Epidermal melanocyte (primary cell): ENCODE results near the gene TMEM183A.

Experiments
- DNase-seq: peaks from one replicate; pipeline ENCODE4 v3.0.0; 2011; ENCODE audit warnings: low spot score; ENCODE audit not compliant: insufficient read length

Gene TMEM183A

DNA sequence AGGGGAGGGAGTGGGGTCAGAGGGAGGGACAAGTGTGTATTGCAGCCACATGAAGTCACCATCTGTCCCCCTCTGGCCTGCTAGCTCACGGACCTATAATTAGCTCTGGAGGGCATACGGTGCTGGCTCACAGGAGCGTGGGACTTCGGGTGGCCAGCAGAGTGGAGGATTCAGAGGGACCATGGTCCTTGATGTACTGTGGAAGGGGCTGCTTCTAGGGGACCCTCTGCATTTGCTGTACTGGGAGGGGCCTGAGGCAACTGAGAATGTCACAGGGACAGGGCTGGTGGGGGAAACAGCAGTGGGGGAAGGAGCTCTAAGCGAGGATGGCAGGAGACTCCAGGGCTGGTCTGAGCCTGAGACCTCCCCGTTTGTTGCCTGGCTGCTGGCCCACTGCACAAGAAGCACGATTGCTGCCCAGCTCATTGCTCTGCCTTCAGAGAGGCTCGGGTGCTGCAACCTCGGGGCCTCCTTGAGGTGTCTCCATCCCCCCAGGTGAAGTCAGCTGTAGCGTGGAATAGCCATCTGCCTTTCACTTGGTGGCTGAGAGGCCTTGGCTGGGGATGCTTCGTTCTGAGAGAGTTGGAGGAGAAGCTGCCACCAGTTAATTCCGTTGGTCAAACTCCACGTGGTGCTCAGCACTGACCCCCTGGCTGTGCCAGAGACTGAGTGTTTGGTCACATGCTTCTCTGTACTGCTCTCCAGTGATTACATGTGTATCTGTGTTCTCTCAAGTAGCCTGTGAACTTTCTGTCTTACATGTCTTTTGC lies 21.8 kb downstream of the TMEM183A start:
- no peak for DNase-seq

DNA sequence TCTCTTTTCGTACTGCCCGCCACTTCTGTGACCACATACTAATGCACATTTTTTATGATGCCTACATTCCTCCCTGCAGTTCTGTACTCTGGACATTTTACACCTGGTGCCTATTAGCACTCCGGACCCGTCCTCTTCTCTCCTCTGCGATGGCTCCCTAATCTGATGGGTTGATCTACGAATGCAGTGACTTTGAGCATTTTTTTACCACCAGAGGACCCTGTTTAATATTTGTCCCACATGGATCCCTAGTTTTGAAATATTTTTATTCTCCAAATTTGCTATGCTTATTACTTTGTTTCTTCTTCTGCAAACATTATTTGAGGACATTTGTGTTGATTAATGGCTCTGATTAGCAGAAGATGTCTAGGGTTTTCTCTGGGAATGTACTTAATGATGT lies 24.3 kb downstream of the TMEM183A start:
- DNase-seq: no peak

DNA sequence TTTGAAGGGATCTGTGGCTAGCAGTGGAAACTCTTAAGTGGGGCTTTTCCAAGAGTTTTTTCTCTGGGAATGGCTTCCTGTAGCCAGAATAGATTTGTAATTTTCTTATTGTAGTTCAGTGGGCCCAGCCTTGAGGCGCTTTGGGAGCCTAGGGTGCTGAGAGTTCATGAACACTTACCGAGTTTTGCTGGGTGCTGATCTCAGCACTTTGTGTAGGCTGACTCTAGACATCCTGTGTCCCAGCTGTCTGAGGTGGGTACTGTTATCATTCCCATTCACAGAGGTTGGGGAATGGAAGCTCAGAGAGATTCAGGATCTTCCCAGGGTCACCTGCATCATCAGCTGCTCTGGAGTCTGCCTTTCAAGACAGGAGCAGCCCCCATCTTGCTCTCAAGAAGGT lies 26.1 kb downstream of the TMEM183A start:
- DNase-seq: no peak

DNA sequence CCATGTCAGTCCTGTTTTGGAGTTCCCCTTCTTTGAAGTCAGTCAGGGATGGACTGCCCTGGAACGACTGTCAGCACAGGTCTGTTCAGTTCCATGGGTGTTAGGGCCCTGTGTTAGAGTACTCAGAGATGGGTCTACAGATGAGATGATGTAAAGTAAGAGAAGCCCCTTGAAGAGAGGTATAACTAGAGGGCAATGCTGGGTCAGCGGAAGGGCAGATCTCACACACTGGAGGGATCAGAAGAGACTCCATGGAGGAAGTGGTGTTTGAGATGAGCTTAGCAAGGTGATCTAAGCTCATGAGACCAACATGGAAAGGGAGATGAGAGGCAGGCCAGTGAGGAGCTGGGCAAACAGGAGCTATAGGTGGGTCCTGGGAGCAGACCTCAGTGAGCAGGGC lies 26.7 kb downstream of the TMEM183A start:
- no peak for DNase-seq

DNA sequence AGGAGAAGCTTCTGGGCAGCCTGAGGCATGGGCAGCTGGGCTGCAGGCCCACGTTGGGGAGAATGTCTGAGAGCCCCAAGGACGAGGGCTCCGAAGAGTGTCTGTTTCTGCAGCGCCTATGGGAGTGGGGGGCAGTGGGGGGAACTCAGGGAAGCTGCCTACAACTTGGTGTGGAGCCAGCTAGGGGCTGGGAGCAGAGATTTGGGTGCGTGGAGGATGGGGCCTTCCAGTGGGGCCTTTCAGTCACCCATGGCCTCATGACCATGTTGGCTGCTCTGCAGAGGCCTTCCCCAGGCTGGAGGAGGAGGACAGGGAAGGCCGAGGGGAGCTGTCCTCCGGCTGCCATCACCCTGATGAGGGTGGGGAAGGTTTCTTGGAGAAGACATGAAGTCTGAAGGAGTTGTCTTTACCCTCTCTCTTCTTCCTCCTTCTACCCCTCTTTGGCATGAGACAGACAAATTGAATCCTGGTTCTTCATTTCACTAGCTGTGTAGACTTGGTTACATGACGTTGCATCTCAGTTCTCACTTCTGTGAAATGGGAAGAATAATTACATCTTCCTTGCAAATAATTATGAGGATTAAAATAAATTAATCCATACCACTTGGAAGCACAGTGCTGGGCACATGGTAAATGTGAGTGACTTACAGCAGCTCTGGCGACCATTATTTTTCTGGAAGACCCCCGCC lies 27.4 kb downstream of the TMEM183A start:
- no peak for DNase-seq

DNA sequence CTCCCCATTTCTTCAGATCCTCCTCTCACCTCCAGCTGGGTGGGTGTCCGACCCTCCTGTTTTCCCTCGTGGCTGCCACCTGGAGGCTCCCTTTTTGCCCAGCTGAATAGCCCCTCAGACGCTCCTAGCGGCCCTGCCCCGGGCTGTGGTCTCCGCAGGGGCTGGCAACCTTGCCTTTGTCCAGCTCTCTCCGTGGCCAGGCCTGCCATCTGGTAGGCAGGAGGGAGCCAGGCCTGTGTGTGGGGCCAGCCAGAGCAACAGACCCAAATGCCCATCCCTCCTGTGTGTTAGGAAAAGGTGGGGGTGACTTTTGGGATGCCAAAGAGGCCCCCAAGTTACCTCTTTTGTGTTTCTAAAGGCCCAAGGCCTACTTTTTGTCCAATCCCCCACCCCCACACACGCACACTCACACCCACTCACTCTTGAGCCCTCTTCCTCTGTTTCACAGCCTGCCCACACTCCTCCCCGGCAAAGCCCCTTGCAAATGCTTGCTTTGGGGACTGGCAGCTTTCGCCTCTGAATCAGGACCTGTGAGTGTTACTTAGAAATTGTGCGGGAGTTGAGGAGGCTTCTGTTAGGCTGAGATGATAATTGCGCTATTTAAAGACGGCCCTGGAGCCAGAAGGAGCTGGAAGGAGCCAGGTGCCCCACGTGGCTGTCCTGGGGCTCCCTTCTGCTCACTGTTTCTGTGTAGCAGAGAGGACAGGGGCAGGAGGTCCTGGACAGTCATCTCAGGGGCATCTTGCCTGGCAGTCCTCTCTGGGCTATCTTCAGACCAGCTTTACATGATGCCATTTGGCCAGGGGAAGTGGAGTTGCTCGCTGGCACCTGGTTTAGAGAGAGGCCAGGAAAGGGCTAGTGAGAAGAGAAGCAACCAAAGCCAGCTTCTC lies 28.2 kb downstream of the TMEM183A start:
- DNase-seq: no peak

DNA sequence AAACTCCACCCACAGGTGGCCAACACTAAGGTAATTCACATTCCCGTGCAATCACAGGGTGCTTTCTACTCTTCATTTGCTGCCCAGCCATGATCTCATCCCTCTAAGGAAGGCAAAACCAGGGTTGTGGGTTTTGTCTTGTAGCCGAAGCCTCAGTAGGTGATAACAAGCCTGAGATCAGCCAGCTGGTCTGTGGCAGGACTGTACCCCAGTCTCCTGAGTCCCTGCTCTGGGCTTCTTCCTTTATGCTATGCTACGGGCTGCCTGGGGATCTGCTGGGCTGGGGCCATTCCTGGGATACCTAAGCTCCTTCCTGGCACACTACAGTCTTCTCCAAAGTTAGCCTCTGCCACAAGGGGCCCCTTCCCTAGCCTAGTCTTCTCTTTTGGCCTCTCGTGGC lies 29.0 kb downstream of the TMEM183A start:
- DNase-seq: no peak

DNA sequence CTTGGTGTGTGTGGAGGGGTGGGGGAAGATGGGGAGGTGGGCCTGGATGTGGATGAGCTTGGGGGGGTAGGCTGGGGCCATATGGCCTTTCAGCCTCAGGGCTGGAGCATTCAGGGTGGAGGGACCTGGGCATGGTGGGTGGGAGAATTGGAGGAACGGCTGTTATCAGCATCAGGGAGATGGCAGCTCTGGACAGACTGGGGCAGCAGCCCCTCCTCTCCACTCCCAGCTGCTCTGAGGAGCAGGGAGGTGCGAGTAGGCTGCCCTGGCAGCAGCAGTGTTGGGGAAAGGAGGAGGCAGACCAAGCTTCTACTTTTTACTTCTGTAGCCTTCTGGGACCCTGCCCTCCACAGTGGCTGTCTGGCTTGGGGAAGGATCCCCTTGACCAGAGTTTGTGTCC lies 29.4 kb downstream of the TMEM183A start:
- DNase-seq: no peak

DNA sequence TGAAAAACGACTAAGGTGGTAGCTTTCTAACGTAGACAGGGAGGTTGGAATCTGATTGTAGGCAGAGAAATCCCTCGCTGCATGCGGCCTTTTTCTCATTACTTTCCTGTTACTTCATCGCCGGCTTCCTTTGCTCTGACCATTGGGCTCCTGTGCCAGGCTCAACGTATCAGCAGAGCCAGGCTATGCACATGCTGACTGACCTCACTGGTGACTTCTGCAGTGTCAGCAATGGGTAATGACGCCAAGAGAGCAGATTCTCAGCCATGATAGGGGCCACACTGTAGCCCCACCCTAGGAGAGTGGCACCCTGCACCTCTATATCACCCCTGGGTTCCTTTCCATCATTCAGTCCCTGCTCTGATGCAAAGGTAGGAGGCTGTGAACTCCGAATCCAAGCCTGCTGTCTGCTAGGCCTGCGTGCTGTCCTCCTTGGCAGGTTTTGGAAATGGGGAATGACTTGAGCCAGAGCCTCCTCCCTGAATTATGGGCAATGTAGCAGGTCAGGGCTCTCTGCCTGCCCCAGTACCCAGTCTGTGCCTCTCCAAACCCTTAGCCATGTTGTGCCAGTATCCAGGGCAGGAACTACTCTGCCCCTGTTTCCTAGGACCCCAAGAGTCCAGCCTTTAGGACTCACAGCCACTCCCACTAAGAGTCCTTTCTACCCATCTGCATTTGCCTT lies 30.5 kb downstream of the TMEM183A start:
- DNase-seq: no peak

DNA sequence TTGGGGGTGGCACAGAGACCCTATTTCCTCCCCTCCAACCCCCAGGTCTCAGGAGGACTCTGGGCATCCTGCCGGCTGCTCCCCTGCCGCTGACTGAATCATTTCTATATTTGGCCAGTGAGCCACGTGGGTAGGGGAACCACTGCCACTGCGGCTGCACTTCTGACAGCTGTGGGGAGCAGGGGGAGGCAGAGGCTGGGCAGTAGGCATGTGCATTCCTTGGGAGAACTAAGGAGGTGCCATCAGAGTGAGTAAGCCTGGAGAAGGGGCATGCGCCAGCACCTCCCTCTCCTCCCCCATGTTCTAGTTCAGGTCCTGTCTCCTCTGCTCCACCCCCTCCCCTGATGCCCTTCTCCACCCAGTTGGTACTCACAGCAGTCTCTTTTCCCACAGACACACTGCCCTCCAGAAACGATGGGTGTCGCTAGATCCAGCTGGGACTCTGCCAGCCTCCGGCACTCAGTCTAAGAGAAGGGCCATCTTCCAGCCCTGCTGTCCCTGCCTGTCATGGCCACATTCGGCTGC lies 31.1 kb downstream of the TMEM183A start:
- no peak for DNase-seq

DNA sequence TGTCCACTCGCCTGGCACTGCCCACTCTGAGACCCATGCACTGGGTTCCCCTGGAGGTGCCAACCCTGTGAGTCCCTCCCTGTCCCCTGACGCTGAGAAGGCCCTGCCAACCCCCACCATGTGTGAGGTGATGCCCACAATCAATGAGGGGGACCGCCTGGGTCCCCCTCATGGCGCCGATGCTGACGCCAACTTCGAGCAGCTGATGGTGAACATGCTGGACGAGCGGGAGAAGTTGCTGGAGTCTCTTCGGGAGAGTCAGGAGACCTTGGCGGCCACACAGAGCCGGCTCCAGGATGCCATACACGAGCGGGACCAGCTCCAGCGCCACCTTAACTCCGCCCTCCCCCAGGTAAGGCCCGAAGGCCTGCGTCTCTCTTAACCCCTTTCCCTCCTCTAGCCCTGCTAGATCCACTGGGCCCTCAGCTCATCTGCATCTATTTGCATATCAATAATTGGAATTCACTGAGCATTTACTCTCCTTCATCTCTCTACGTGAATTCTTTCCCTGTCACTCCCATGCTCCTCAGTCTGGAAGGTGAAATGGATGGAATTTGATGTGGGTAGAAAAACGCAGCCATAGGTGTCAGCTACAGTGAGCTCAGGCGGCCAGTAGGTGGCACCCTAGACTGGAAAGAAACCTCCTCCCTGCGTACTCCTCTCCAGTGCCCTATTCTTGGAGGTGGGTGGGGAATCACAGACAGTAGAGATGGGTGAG lies 31.9 kb downstream of the TMEM183A start:
- peak; percentile 81 for DNase-seq

DNA sequence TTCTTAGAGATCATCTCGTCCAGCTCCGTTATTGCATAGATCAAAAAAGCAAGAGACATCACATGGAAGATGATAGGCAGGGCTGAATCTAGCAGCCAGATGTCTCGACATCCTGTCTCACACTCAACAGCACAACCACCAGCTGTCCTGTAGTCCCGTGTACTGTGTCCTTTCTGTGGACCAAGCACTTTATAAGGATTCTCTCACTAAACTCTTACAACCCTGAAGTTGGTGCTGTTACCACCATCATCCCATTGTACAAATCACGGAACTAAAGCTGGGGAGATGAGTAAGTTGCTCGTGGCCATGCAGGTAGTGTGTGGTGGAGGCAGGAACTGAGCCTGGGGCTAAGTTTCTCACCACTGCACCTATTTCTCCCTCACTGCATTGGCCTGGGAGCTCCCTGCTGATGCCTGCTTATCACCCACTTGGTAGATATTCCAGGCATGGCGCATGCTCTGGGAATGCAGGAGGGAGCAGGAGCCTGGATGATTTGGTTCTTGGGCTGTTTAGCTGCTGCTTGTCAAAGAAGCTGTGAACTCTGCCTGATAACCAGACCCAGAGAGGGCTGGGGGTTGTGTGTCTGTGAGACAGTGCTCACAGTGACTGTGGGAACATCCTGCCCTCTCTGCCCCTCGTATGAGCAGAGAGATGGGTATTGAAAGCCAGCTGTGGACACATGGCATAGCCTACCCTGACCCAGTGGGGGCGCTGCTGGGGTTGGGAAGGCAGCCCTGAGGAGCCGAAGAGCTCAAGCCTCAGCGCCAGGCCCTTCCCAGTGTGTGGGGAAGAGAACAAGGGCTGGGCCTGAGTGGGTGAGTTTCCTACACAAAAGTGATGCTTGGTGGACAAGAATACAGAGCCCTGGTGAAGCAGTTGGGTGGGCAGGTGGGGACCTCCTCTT lies 32.7 kb downstream of the TMEM183A start:
- no peak for DNase-seq

DNA sequence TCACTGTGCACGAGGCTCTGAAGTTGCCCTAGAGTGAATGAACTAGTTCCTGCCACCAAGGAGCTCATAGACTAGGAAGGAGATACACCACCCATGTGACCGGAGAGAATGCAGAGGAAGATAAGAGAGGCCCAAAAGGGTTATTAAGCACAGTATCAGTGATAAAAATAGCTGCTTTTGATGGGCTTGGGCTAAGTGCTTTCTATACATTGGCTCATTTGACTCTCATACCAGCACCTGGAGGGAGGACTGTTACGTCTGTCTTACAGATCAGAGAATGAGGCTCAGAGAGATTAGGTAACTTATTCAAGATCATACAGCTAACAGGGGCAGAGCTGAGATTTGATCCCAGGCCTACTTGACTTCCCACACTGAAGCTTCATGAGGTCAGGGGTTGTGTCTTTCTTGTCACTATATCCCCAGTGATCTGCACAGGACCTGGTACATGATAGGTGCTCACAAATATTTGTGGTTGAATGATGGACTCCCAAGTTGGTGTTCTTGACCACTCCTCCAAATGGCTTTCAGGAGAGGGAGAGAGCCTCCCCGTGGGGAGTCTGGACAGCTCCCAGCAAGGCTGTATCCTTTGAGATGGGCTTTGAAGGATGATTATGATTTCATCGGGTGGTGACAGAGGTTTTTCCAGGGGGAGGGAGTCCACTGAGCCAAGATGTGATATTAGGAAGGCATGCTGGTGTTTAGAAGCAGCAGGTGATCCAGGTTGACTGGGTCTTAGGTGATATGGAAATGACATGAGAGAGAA lies 33.5 kb downstream of the TMEM183A start:
- no peak for DNase-seq

DNA sequence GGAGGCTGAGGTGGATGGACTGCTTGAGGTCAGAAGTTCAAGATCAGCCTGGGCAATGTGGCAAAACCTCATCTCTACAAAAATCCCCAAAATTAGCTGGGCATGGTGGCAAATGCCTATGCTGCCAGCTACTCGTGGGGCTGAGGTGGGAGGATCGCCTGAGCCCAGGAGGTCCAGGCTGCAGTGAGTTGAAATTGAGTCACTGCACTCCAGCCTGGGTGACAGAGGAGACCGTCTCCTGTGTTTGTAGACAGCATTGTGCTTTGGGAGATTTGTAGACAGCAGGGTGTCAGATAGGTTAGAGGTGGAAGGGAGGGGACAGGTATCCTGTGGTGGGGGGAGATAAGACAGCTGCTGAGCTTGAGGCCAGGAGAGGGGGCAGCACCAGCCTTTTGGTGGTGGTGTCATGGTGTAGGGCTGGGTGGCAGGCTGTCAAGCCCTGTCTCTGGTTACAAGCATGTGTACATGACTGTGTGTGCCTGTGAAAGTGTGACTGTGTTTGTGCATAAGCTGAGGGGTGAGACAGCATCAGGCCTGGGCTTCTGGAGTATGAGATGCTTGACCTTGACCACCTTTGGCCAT lies 34.3 kb downstream of the TMEM183A start:
- no peak for DNase-seq

DNA sequence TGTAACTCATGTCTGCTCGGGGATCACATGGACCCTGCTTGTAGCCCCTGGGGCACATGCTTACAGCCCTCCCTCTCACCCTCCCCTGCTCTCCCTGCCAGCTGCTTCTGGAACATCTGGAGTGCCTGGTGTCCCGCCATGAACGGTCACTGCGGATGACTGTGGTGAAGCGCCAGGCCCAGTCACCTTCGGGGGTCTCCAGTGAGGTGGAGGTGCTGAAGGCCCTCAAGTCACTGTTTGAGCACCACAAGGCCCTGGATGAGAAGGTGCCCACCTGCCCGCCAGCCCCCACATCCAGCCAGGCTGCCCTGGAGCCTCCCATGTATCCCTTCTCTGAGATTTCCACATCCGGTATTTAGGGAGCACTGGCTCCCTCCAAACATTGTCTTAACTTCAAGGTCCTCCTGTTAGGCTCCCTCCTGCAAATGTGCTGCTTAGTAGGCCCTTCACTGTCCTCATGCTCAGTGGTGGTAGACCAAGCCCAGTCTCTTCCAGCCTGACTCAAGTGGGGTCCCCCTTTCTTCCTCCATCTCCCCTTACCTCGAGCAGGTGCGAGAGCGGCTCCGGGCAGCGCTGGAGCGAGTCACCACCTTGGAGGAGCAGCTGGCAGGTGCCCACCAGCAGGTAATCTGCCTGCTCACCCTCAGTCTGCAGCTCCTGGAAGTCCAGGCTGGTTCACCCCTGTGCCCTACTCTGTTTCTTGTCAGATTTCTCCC lies 36.8 kb downstream of the TMEM183A start:
- DNase-seq: no peak

DNA sequence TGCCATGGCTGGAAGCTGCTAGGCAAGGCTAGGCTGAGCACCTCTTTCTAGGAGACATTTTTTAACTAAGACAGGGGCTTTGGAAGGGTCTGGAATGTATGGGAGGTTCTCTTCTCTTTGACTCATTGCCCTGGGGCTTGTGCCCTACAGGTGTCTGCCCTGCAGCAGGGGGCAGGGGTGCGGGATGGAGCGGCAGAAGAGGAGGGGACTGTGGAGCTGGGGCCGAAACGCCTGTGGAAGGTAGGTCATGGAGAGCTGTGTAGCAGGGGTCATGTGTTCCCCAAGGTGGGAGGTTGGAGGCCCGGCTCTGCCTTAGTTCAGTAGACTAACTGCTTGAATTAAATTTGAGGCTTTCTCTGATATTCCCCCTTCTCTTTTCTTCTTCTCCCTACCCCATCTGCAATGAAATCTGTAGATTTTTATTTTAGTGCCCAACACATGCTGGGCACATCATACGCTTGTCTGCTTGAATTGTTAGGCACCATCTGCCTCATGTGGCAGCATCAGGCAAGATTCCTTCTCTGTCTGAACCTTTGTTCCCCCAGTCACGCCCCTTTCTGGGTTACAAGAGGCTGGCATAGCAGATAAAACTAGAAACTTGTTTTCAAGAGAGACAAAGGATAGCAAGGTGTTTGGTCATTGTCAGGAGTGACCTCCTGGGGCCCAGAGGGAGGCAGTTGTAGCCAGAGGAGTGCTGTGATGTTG lies 37.5 kb downstream of the TMEM183A start:
- no peak for DNase-seq

DNA sequence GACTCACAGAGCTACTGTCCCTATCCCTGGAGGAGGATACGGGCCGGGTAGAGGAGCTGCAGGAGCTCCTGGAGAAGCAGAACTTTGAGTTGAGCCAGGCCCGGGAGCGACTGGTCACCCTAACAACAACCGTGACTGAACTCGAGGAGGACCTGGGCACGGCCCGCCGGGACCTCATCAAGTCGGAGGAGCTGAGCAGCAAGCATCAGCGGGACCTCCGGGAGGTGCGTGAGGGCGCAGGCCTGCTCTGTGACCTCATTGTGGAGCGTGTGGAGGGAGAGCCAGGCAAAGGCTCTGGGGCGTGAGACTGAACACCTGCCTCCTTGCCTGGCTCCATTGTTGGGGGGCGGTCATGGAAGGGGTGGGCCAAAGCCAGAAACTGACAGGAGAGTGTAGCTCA lies 38.2 kb downstream of the TMEM183A start:
- DNase-seq: no peak
